KMS-11 (cell line): ENCODE data around the gene UBE2M.

Experiments used
- H2AFZ ChIP-seq: fragments of 200-600 bp; sonication (generic); 2 replicates; pipeline ENCODE4 v1.6.1; 2016; ENCODE audit warnings: antibody characterized with exemption, mixed run types, low read depth
- H3K27ac ChIP-seq: fragments of 200-600 bp; sonication (generic); 2 replicates; pipeline ENCODE4 v1.6.1; 2016; ENCODE audit warnings: mild to moderate bottlenecking, mixed run types
- H3K27me3 ChIP-seq: fragments of 200-600 bp; sonication (generic); 2 replicates; pipeline ENCODE4 v1.6.1; 2017; ENCODE audit warnings: mild to moderate bottlenecking, low read depth, mixed run types, moderate library complexity; ENCODE audit not compliant: insufficient read depth
- H3K36me3 ChIP-seq: fragments of 200-600 bp; sonication (generic); 2 replicates; pipeline ENCODE4 v1.6.1; 2017; ENCODE audit warnings: mild to moderate bottlenecking, mixed run types; ENCODE audit not compliant: insufficient read depth
- H3K4me1 ChIP-seq: fragments of 200-600 bp; sonication (generic); 2 replicates; pipeline ENCODE4 v1.6.1; 2016; ENCODE audit warnings: mild to moderate bottlenecking, low read depth, mixed run types; ENCODE audit not compliant: poor library complexity, severe bottlenecking
- H3K4me2 ChIP-seq: fragments of 200-600 bp; sonication (generic); 2 replicates; pipeline ENCODE4 v1.7.0; 2016; ENCODE audit warnings: mild to moderate bottlenecking, mixed run types
- H3K4me3 ChIP-seq: fragments of 200-600 bp; sonication (generic); IDR thresholded peaks from 2 replicates; pipeline ENCODE4 v1.6.1; 2017; ENCODE audit warnings: low read depth, low read length, mixed read lengths; ENCODE audit not compliant: insufficient read depth
- H3K79me2 ChIP-seq: fragments of 200-600 bp; sonication (generic); 2 replicates; pipeline ENCODE4 v1.6.1; 2016; ENCODE audit warnings: low read depth, mixed run types; ENCODE audit not compliant: insufficient read depth
- H3K9ac ChIP-seq: fragments of 200-600 bp; sonication (generic); 2 replicates; pipeline ENCODE4 v1.6.1; 2016; ENCODE audit warnings: mild to moderate bottlenecking, mixed run types
- H4K20me1 ChIP-seq: fragments of 200-600 bp; sonication (generic); 2 replicates; pipeline ENCODE4 v1.6.1; 2016; ENCODE audit warnings: mild to moderate bottlenecking, mixed run types; ENCODE audit not compliant: insufficient read depth
- CTCF ChIP-seq: fragments of 200-600 bp; sonication (generic); conservative IDR thresholded peaks from 2 replicates; pipeline ENCODE4 v1.6.1; 2017; ENCODE audit warnings: low read depth, mild to moderate bottlenecking, antibody characterized with exemption, low read length, moderate library complexity, mixed read lengths

The UBE2M gene

GRCh38 chr19:58538257-58539168 is 19.9 kb downstream of the UBE2M start:
- Histone ChIP-seq H3K4me1 (no peaks in the 10 kb centered on the region), H3K36me3 (no peaks in the 10 kb centered on the region), H3K27ac (no peak overlapping the region), H3K79me2 (no peaks in the 10 kb centered on the region), H3K4me3 (no peak overlapping the region), H3K4me2 (no peak overlapping the region), H3K9ac (no peak overlapping the region), H2AFZ (no peak overlapping the region), H3K27me3 (peaks cover 11% of the 10 kb centered on the region), H4K20me1 (no peaks in the 10 kb centered on the region)
- TF ChIP-seq CTCF, result no peak

DNA sequence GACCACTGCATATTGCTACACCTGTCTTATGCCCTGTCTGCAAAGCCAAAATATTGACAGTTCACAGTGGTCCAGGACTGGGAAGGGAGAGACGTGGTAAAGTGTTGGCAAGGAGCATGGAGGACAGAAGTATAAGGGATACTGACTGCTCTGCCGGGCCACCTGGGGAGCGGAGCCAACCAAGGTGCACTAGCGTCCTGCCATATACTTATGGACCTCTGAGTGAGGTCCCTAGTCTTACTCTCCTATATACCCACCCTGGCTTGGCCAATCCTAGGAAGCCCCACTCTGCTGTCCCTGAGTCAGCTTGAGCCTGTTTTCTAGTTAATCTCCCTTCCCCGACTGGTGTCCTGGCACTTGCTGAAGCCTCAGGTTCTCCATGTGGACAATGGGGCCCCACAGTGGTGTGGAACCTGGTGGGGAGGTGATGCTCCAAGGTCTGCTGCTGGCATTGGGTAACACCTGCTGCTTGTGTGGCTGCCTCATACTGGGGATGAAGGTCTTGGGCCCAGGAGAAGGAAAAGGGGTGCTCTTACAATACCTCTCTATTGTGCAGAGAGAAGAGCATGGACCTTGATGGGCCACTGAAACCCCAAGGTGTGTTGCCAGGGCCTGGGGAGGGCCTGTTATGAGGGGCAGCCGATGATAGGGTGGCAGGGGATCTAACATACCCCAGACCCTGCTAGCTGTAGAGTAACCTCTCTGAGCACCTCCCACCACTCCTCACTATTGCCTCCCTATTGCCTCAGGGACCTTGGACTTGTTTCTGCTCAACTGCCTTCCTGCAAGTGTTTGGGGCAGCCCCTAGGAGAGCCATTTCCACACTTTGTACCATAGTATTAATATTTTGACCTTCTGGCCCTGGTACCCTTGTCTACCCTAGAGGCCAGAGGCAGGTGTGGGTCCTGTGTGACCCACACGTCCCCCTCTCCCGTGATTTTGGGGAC is 21.3 kb downstream of the UBE2M start:
- H3K4me2 ChIP-seq, result no peak overlapping the region
- H3K4me3 ChIP-seq, result no peak overlapping the region
- no peak for TF ChIP-seq CTCF
- no peak overlapping the region for H3K9ac ChIP-seq
- no peaks in the 10 kb centered on the region for H4K20me1 ChIP-seq
- no peak overlapping the region for H2AFZ ChIP-seq
- no peak overlapping the region for H3K27ac ChIP-seq
- H3K36me3 ChIP-seq, result no peaks in the 10 kb centered on the region
- peaks cover 23% of the 10 kb centered on the region for H3K27me3 ChIP-seq
- no peaks in the 10 kb centered on the region for H3K4me1 ChIP-seq
- no peaks in the 10 kb centered on the region for H3K79me2 ChIP-seq

DNA sequence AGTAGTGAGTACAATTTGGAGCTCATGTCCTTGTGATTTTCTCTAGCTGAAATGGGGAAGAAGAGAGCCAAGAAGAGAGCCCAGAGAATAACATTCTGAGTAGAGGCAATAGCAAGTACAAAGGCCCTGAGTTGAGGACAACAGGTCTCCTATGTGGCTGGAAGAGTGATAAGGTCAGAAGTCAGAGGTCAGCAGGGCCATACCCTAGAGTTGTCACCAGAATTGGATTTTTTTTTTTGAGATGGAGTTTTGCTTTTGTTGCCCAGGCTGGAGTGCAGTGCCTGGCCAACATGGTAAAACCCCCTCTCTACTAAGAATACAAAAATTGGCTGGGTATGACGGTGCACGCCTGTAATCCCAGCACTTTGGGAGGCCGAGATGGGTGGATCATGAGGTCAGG is 22.6 kb downstream of the UBE2M start:
- Histone ChIP-seq H3K4me2 (no peak overlapping the region), H2AFZ (no peak overlapping the region), H3K36me3 (no peaks in the 10 kb centered on the region), H3K27ac (no peak overlapping the region), H3K79me2 (no peaks in the 10 kb centered on the region), H4K20me1 (no peaks in the 10 kb centered on the region), H3K27me3 (peaks cover 35% of the 10 kb centered on the region), H3K9ac (no peak overlapping the region), H3K4me3 (no peak overlapping the region), H3K4me1 (no peaks in the 10 kb centered on the region)
- no peak for TF ChIP-seq CTCF

DNA sequence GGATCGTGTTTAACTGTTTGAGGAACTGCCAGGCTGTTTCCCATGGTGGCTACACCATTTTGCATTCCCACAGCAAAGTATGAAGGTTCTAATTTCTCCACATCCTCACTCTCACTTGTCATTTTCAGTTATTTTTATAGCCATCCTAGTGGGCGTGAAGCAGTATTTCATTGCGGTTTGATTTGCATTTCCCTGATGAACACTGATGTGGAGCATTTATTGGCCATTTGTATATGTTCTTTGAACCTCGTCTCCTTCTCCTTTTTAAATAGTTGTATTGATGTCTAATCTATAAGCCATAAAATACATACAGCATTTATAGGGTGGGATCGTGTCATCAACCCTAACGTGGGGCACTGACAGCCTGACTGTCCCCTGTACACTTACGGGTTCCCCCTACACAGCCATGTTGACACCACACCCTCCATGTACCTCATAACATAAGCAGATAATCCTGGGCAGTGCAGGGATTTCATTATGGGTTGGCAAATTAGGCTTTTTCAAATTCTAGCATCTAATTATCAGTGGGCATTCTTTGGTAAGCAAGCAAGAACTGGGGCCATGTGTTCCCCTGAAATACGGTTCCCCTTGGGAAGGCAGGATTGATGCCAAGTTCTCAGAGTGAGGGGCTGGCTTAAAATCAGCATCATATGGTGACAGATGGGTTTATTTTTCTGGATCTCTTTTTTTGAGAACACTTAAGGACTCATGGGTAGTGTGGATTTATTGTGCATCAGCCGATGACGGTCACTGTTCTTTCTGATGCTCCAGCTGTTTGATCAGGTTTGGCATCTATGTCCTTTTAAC is 27.2 kb downstream of the UBE2M start:
- H3K9ac ChIP-seq, result no peak overlapping the region
- no peaks in the 10 kb centered on the region for H3K36me3 ChIP-seq
- H3K79me2 ChIP-seq, result no peaks in the 10 kb centered on the region
- no peaks in the 10 kb centered on the region for H3K4me1 ChIP-seq
- H3K27ac ChIP-seq, result no peak overlapping the region
- no peak for TF ChIP-seq CTCF
- H2AFZ ChIP-seq, result no peak overlapping the region
- peaks cover 57% of the 10 kb centered on the region for H3K27me3 ChIP-seq
- no peak overlapping the region for H3K4me2 ChIP-seq
- H3K4me3 ChIP-seq, result no peak overlapping the region
- H4K20me1 ChIP-seq, result no peaks in the 10 kb centered on the region
